Measurements from ENCODE around the gene LHFPL2.
"Not testable (repeated sequence)": the region's sequence is repeated elsewhere in the genome, so short reads cannot be mapped to it uniquely, and the experiment has no call there.

DNA sequence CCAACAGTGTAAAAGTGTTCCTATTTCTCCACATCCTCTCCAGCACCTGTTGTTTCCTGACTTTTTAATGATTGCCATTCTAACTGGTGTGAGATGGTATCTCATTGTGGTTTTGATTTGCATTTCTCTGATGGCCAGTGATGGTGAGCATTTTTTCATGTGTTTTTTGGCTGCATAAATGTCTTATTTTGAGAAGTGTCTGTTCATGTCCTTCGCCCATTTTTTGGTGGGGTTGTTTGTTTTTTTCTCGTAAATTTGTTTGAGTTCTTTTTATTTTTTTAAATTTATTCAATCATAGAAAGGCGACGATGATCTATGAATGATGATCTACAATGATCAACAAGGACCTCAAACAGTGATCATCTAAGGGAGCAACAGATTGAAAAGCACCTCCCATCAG, 28.5 kb downstream of the LHFPL2 start:
- TF ChIP-seq, protein P1, sequence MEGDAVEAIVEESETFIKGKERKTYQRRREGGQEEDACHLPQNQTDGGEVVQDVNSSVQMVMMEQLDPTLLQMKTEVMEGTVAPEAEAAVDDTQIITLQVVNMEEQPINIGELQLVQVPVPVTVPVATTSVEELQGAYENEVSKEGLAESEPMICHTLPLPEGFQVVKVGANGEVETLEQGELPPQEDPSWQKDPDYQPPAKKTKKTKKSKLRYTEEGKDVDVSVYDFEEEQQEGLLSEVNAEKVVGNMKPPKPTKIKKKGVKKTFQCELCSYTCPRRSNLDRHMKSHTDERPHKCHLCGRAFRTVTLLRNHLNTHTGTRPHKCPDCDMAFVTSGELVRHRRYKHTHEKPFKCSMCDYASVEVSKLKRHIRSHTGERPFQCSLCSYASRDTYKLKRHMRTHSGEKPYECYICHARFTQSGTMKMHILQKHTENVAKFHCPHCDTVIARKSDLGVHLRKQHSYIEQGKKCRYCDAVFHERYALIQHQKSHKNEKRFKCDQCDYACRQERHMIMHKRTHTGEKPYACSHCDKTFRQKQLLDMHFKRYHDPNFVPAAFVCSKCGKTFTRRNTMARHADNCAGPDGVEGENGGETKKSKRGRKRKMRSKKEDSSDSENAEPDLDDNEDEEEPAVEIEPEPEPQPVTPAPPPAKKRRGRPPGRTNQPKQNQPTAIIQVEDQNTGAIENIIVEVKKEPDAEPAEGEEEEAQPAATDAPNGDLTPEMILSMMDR (IDR thresholded peaks at IDR 0.05; ENCODE audit: low read depth, low read length): not testable (repeated sequence)
- TF ChIP-seq POLR2A (IDR thresholded peaks at IDR 0.05; ENCODE audit: extremely low read depth, insufficient read length): not testable (repeated sequence)
